Measurements from ENCODE around the gene RNF214. TPM values are rescaled to one million over a fixed set of nuclear protein-coding genes. Genes with fewer than 3 reads are reported as not detected.

RNF214 gene
- polyA plus RNA-seq, 3 donors: 6.4 to 13.8 (median 7.8) TPM

- H3K27me3 Mint-ChIP-seq (ENCODE audit: low read depth in 3 of 3): peaks cover 11 to 29% (median 17%) of the 10 kb centered on the region in 3 donors
- peak overlapping the region in 2 of 7 donors; percentile 26 to 41 for H3K27ac Mint-ChIP-seq
- Histone ChIP-seq H3K27ac (ENCODE audit: low read depth in 1 of 2, low read length in 2 of 2) (peak overlapping the region in 1 of 2 donors; percentile 20), H3K79me2 (ENCODE audit: insufficient read depth, low read length) (peaks cover 6% of the 10 kb centered on the region), H3K9ac (ENCODE audit: insufficient read depth, low read length, poor library complexity, severe bottlenecking) (peak overlapping the region; percentile 66), H3K9me3 (replicated peaks in 1 of 2; ENCODE audit: control insufficient read depth in 1 of 2, insufficient read depth in 1 of 2, low read length in 2 of 2) (no peaks in the 10 kb centered on the region), H3K4me2 (replicated peaks; ENCODE audit: extremely low read depth, low read length, poor library complexity, severe bottlenecking) (peak overlapping the region; percentile 87), H3K27me3 (ENCODE audit: control insufficient read depth in 2 of 2, insufficient read depth in 2 of 2, low read length in 2 of 2) (peaks cover 5 to 10% of the 10 kb centered on the region in 2 donors), H3K4me3 (replicated peaks in 1 of 3; ENCODE audit: low read depth in 2 of 3, low read length in 3 of 3) (peak overlapping the region; percentile 51 to 83 (median 57)), H2AFZ (ENCODE audit: insufficient read depth, low read depth, low read length, poor library complexity, severe bottlenecking) (peak overlapping the region; percentile 98), H3K4me1 (ENCODE audit: control insufficient read depth in 1 of 2, insufficient read depth in 2 of 2, low read length in 2 of 2) (peaks cover 37 to 39% of the 10 kb centered on the region in 2 donors), H3K36me3 (replicated peaks in 1 of 2; ENCODE audit: control insufficient read depth in 1 of 2, insufficient read depth in 2 of 2, low read length in 2 of 2) (no peaks in the 10 kb centered on the region), H4K20me1 (ENCODE audit: insufficient read depth, low read length) (no peaks in the 10 kb centered on the region)
- intact Hi-C loops (cut with micrococcal nuclease): no loop called here
- TF ChIP-seq CTCF (IDR thresholded peaks at IDR 0.05): no peak
- peak overlapping the region; percentile 92 to 96 for H3K4me3 Mint-ChIP-seq
- under 1% methylated on average over 60 of the region's 62 CpGs for WGBS (ENCODE audit: insufficient coverage)
- peaks cover 0 to 3% (median 0%) of the 10 kb centered on the region in 7 donors for H3K9me3 Mint-ChIP-seq
- peak in 2 of 3 donors; percentile 17 to 34 for DNase-seq
- H3K36me3 Mint-ChIP-seq: peaks cover 3% of the 10 kb centered on the region in 2 donors
- H3K4me1 Mint-ChIP-seq: peaks cover 36% of the 10 kb centered on the region
Observed at GRCh38 chr11:117315285-117316196, 83.1 kb downstream of the RNF214 start.

GRCh38 chr11:117316197-117316961, 83.9 kb downstream of the RNF214 start, which contains the start of gene BACE1:
Gene BACE1 (minus strand): TSS chr11:117316256. CDS start chr11:117315795, 461 bp downstream.
- intact Hi-C loops (cut with micrococcal nuclease): no loop called here
- peaks cover 11 to 29% (median 17%) of the 10 kb centered on the region in 3 donors for H3K27me3 Mint-ChIP-seq (ENCODE audit: low read depth in 3 of 3)
- Histone ChIP-seq H3K4me1 (ENCODE audit: control insufficient read depth in 1 of 2, insufficient read depth in 2 of 2, low read length in 2 of 2) (peaks cover 37 to 39% of the 10 kb centered on the region in 2 donors), H3K27ac (ENCODE audit: low read depth in 1 of 2, low read length in 2 of 2) (peak within 1 kb of the TSS in 1 of 2 donors; percentile 20), H3K27me3 (ENCODE audit: control insufficient read depth in 2 of 2, insufficient read depth in 2 of 2, low read length in 2 of 2) (peaks cover 5 to 10% of the 10 kb centered on the region in 2 donors), H3K4me3 (replicated peaks in 1 of 3; ENCODE audit: low read depth in 2 of 3, low read length in 3 of 3) (peak within 1 kb of the TSS; percentile 51 to 83 (median 57)), H3K79me2 (ENCODE audit: insufficient read depth, low read length) (peaks cover 6% of the 10 kb centered on the region), H3K9ac (ENCODE audit: insufficient read depth, low read length, poor library complexity, severe bottlenecking) (peak within 1 kb of the TSS; percentile 66), H2AFZ (ENCODE audit: insufficient read depth, low read depth, low read length, poor library complexity, severe bottlenecking) (peak within 1 kb of the TSS; percentile 98), H3K4me2 (replicated peaks; ENCODE audit: extremely low read depth, low read length, poor library complexity, severe bottlenecking) (peak within 1 kb of the TSS; percentile 87), H3K9me3 (replicated peaks in 1 of 2; ENCODE audit: control insufficient read depth in 1 of 2, insufficient read depth in 1 of 2, low read length in 2 of 2) (no peaks in the 10 kb centered on the region), H4K20me1 (ENCODE audit: insufficient read depth, low read length) (no peaks in the 10 kb centered on the region), H3K36me3 (replicated peaks in 1 of 2; ENCODE audit: control insufficient read depth in 1 of 2, insufficient read depth in 2 of 2, low read length in 2 of 2) (no peaks in the 10 kb centered on the region)
- DNase-seq: peak in 1 of 3 donors; percentile 4
- H3K9me3 Mint-ChIP-seq: peaks cover 0 to 3% (median 0%) of the 10 kb centered on the region in 7 donors
- peak within 1 kb of the TSS in 4 of 7 donors; percentile 7 to 61 (median 34) for H3K27ac Mint-ChIP-seq
- H3K4me3 Mint-ChIP-seq: peak within 1 kb of the TSS; percentile 92 to 96
- WGBS (ENCODE audit: insufficient coverage): 15% methylated on average over 29 of the region's 29 CpGs
- no peak for TF ChIP-seq CTCF (IDR thresholded peaks at IDR 0.05)
- H3K4me1 Mint-ChIP-seq: peaks cover 33% of the 10 kb centered on the region
- H3K36me3 Mint-ChIP-seq: peaks cover 3% of the 10 kb centered on the region in 2 donors
